ENCODE measurements around the gene SLC8A1.

DNA sequence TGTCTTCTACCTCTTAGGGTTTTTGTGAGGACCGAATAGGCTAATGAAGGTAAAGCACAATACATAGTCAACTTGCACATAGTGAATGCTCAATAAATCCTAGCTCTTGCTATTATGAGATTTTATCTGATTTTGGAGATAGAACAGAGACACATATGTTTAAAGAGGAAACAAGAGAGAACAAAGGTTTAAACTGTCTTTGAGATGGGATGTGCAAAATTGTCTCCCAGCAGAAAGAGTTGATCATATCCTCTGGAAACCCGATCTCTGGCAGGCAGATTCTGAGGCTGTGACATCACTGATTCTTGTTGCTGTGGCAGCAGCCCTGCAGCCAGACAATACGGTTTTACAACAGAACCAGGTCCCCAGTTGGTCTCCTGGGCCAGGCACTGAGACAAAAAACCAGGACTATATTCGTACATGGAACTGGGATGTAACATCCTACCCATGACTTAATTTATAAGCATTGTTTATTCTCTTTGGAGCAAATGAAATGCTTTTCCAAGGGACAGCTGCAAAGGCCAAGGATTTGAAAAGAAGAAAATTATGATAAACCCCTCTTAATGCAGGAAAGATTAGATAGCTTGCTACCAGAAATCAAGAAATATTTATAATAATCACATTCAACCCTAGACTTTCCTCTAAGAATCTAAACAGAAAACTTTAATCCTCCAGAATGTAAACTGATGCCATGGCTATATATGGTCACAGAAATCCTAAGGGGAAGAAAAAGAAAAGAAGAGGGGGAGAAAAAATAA is 80.2 kb downstream of the SLC8A1 start:
- TF ChIP-seq, protein P1, sequence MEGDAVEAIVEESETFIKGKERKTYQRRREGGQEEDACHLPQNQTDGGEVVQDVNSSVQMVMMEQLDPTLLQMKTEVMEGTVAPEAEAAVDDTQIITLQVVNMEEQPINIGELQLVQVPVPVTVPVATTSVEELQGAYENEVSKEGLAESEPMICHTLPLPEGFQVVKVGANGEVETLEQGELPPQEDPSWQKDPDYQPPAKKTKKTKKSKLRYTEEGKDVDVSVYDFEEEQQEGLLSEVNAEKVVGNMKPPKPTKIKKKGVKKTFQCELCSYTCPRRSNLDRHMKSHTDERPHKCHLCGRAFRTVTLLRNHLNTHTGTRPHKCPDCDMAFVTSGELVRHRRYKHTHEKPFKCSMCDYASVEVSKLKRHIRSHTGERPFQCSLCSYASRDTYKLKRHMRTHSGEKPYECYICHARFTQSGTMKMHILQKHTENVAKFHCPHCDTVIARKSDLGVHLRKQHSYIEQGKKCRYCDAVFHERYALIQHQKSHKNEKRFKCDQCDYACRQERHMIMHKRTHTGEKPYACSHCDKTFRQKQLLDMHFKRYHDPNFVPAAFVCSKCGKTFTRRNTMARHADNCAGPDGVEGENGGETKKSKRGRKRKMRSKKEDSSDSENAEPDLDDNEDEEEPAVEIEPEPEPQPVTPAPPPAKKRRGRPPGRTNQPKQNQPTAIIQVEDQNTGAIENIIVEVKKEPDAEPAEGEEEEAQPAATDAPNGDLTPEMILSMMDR (IDR thresholded peaks at IDR 0.05) = no peak
- no peak for TF ChIP-seq POLR2A (IDR thresholded peaks at IDR 0.05)

Data from adrenal gland (tissue), 5 donors.